ENCODE data around the gene OR4E1.
"Not testable (repeated sequence)": the region's sequence is repeated elsewhere in the genome, so short reads cannot be mapped to it uniquely, and the experiment has no call there.

The OR4E1 gene

DNA sequence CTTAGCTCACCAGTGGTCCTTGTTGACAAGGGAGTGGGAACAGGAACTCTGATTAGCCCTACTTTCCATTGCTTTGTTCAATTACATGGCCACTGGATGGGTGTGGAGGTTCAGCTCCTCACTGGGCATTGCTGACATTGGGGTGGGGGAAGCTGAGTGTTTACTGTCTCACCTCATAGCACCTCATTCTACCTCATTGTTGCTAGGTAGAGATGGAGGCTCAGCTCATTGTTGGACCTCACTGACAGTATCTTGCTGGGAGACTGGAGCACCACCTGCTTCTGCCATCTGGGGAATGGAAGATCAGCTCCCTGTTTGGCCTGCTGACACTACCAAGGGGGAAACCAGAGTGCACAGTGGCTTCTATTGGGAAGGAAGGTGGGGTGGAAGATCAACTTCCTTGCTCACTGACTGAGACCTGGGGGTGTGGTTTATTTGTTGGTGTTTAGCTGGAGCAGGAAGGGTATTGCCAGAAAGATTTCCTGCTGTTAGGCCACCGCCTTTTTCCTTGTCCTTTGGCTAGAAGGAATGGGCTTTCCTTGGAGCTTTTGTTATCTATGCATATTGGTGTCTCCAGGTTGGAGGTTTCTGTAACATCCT is 21.3 kb downstream of the OR4E1 start:
- FAIRE-seq, result no peak

DNA sequence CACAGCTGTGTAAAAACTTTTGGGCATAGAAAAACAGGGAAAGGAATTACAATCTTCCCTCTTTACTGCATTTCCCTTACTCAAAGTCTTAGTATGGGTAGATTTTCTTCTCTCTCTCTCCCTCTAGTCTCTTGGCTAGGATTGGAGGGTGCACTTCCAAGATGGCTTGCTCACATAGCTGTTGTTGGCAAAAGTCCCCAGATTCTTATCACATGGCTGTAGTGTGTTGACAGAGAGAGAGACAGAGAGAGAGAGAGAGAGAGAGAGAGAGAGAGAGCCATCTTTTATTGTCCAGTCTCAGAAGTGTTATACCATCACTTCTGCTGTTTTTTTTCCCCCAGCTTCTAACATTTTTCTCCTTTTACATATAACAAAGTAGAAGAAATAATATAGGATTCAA is 26.2 kb downstream of the OR4E1 start:
- no peak for FAIRE-seq

DNA sequence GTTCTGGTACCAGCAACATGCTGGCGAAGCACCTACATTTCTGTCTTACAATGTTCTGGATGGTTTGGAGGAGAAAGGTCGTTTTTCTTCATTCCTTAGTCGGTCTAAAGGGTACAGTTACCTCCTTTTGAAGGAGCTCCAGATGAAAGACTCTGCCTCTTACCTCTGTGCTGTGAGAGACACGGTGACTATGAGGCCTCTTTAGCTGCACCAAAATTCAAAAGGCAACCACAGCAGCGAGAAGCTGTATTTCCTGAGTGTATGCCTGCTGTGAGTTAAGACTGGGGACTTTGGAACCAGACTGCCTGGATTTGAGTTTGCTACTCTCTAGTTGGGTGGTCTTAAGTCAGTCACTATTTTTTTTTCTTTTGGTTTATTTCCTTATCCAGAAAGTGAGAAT is 30.2 kb downstream of the OR4E1 start:
- FAIRE-seq, result no peak

DNA sequence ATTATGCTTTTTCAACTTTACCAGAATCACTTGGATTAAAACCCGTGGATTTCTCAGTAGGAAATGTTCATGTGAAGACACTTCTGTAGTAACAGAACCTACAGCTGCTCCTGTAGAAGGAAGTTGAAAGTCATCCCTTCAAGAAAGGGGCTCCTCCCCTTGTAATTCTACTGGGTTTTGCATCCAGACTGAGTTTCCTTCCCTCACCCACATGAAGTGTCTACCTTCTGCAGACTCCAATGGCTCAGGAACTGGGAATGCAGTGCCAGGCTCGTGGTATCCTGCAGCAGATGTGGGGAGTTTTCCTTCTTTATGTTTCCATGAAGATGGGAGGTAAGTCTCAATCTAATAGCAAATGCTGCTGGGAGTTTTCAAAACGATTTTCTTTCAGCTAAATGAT is 30.9 kb downstream of the OR4E1 start:
- no peak for FAIRE-seq

DNA sequence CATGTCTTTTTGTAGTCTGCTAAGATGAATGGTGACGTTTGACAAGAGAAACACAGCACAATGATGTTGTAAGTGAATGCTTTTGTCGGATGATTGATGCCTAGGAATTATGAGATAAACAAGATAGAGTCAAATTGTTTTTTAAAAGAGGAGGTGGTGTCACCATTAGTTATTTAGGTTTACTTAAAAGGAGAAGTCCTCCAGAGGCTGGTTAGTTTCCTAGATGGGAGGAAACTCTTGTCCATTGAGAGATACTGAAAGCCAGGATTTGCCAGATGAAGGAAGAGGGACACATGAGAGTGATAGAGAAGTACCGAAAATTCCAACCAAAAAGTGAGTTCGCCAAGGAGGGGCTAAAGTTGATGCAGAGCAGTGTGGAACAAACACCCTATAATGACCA is 38.8 kb downstream of the OR4E1 start, which contains the start of gene OR10G2:
OR10G2 (minus strand) TSS at position 101 of the 400 bp plus-strand sequence; CDS start at position 3, 98 bp downstream.
- FAIRE-seq, result no peak

DNA sequence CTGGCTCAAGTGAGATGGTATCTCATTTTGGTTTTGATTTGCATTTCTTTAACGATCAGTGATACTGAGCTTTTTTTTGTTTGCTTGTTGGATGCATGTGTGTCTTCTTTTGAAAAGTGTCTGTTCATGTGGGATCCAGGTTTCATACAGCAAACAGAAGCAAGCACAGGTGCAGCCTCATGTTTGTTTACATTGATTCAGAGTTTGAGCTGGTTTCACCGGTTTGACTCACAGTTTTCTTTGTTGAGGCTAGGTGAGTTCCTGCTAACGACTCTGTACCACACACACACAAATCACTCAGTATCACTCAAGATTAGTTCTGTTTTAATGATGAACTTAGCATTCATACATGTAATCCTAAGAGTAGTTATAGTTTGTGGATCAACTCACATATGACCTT is 42.5 kb downstream of the OR4E1 start:
- FAIRE-seq, result no peak

DNA sequence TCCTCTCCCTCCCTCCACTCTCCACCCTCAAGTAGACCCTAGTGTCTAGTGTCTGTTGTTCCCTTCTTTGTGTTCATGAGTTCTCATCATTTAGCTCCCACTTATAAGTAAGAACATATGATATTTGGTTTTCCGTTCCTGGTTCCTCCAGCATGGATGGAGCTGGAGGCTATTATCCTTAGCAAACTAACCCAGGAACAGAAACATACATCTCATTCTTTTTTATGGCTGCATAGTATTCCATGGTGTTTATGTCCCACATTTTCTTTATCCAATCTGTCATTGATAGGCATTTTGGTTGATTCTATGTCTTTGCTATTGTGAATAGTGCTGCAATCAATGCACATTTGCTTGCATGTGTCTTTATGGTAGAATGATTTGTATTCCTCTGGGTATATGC is 43.1 kb downstream of the OR4E1 start:
- FAIRE-seq, result not testable (repeated sequence)

DNA sequence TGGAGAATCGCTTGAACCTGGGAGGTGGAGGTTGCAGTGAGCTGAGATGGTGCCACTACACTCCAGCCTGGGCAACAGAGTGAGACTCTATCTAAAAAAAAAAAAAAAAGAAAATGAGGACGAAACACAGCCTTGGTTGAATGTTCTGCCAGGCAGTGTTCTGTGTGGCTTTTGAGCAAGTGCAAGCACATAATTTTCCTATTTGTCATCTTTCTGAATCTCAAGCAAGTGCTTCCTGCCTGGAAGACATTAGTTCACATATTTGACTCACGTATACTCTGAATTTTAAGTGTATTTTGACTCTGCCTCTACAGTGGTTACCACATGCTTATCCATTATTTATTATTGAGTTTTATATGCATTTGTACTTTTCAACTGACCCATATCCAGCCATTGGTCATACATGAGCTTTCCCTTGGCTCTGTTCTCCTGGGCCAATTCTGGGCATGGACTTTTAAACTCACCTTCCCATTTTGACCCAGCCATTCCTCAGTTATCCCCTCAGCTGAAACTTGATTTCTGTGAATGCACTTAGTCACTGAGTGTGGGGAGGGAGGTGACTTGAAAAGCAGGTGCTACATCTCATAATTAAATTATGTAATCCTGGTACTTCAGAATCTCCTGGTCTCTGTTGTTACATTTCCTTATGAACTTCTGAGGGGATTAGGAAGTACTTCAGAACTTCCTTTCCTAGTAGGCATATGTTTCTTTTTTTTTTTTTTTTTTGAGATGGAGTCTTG is 47.0 kb downstream of the OR4E1 start:
- FAIRE-seq, result no peak
